Kidney capillary endothelial cell (primary cell): ENCODE measurements around the gene KRTAP5-10.
"Not testable (repeated sequence)": the region's sequence is repeated elsewhere in the genome, so short reads cannot be mapped to it uniquely, and the experiment has no call there.

ENCODE experiments used
- DNase-seq: peaks from one replicate; pipeline ENCODE4 v3.0.0-alpha.2; 2018; ENCODE audit warnings: low spot score

Gene KRTAP5-10

GRCh38 chr11:71565263-71565662 is at the start of gene KRTAP5-10:
Gene KRTAP5-10, plus strand, starts transcription at chr11:71565563. Its CDS starts 25 bp downstream, at chr11:71565588.
- no peak for DNase-seq

- no peak for DNase-seq
These were observed 46.6 kb upstream of the KRTAP5-10 start for GRCh38 chr11:71518506-71519471.

- no peak for DNase-seq
These were observed 45.8 kb upstream of the KRTAP5-10 start for GRCh38 chr11:71519546-71519945.

GRCh38 chr11:71525188-71525937 is 40.0 kb upstream of the KRTAP5-10 start:
- DNase-seq: no peak

GRCh38 chr11:71525938-71526495 is 39.3 kb upstream of the KRTAP5-10 start:
- DNase-seq: no peak

- DNase-seq: not testable (repeated sequence)
These were observed 38.4 kb upstream of the KRTAP5-10 start, which contains the start of gene KRTAP5-7 for GRCh38 chr11:71526796-71527575. Gene KRTAP5-7, plus strand, starts transcription at chr11:71527267. Its CDS starts 34 bp downstream, at chr11:71527301.

GRCh38 chr11:71527576-71528210 is 37.7 kb upstream of the KRTAP5-10 start:
- no peak for DNase-seq

GRCh38 chr11:71530602-71531001 is 34.8 kb upstream of the KRTAP5-10 start:
- no peak for DNase-seq

GRCh38 chr11:71532036-71532610 is 33.2 kb upstream of the KRTAP5-10 start:
- no peak for DNase-seq

- not testable (repeated sequence) for DNase-seq
These were observed 30.4 kb upstream of the KRTAP5-10 start for GRCh38 chr11:71534711-71535608.

- DNase-seq: no peak
These were observed 29.5 kb upstream of the KRTAP5-10 start for GRCh38 chr11:71535825-71536224.

- no peak for DNase-seq
These were observed 27.8 kb upstream of the KRTAP5-10 start for GRCh38 chr11:71537537-71537936.

- DNase-seq: not testable (repeated sequence)
These were observed 27.2 kb upstream of the KRTAP5-10 start, which contains the start of gene KRTAP5-8 for GRCh38 chr11:71537977-71538665. Gene KRTAP5-8, plus strand, starts transcription at chr11:71538025. Its CDS starts 31 bp downstream, at chr11:71538056.

GRCh38 chr11:71538666-71538990 is 26.7 kb upstream of the KRTAP5-10 start:
- DNase-seq: no peak

GRCh38 chr11:71539017-71539416 is 26.3 kb upstream of the KRTAP5-10 start:
- no peak for DNase-seq

- not testable (repeated sequence) for DNase-seq
These were observed 25.4 kb upstream of the KRTAP5-10 start for GRCh38 chr11:71539971-71540370.

- not testable (repeated sequence) for DNase-seq
These were observed 24.6 kb upstream of the KRTAP5-10 start for GRCh38 chr11:71540521-71541304.

- no peak for DNase-seq
These were observed 23.0 kb upstream of the KRTAP5-10 start for GRCh38 chr11:71542382-71542781.
